Upper lobe of right lung (tissue), 1 donor: Measurements from ENCODE around the gene FMNL3. TPM values are rescaled to one million over a fixed set of nuclear protein-coding genes. Genes with fewer than 3 reads are reported as not detected.

ENCODE experiments used
- ATAC-seq: fragments of 200-7000 bp; cut with Tn5 transposase; one replicate; pipeline ENCODE4 v1.9.1; 2020; ENCODE audit warnings: mild to moderate bottlenecking, moderate library complexity
- DNase-seq: peaks from one replicate; pipeline ENCODE4 v3.0.0-alpha.2; 2020
- H3K27ac ChIP-seq: fragments of 200-600 bp; one replicate; pipeline ENCODE4 v1.8.0; 2022
- H3K27me3 ChIP-seq: fragments of 200-600 bp; one replicate; pipeline ENCODE4 v1.8.0; 2022; ENCODE audit warnings: mild to moderate bottlenecking
- H3K36me3 ChIP-seq: fragments of 200-600 bp; one replicate; pipeline ENCODE4 v1.8.0; 2022
- H3K4me1 ChIP-seq: fragments of 200-600 bp; one replicate; pipeline ENCODE4 v1.8.0; 2022
- H3K4me3 ChIP-seq: fragments of 200-600 bp; one replicate; pipeline ENCODE4 v1.8.0; 2022; ENCODE audit warnings: mild to moderate bottlenecking
- H3K9me3 ChIP-seq: fragments of 200-600 bp; one replicate; pipeline ENCODE4 v1.8.0; 2022
- intact Hi-C: fragments of 100-400 bp; cut with DNase I; formaldehyde crosslinking; loops from one replicate; pipeline ENCODE4 v1.11.0; 2022
- total RNA-seq: library from RNA; stranded (reverse); fragmentation: NEBNext Ultra II Directional; extraction: Animal tissue kit (Norgen Biotek cat#: 25700); gene quantifications from one replicate; pipeline ENCODE4 v1.2.1, GENCODE V29; 2021
- TF ChIP-seq, protein P1 (sequence below): fragments of 200-600 bp; IDR thresholded peaks from one replicate; pipeline ENCODE4 v1.8.0; 2022; ENCODE audit warnings: antibody characterized with exemption
- donor health status: DM: no; HTN: yes; CAD: no; lungs with severe emphysema.

Gene FMNL3
- total RNA-seq, 1 donor from 2014 or later, result 40.3 TPM

DNA sequence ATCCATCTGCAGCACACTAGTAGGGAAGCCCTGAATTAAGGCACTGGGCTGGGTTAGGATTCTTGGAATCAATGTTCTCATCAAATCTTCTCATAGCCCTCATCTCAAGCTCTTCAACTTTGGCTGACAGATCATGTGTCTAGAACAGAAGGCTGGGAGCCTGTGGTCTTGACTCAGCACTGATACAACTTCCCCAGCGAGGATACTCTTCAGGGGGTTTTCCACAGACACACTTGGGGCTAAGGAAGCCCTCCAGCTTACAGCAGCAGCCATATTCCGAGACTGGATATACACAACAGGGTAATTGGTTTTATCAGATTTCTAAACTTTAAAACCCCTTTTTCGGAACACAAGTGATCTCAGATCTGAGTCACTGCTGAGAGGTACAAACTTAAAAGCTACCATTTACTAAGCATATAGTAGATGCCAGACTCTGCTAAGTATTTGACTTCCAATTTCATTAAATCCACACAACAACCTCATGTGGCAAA is 3.5 kb downstream of the FMNL3 start:
- TF ChIP-seq, protein P1, sequence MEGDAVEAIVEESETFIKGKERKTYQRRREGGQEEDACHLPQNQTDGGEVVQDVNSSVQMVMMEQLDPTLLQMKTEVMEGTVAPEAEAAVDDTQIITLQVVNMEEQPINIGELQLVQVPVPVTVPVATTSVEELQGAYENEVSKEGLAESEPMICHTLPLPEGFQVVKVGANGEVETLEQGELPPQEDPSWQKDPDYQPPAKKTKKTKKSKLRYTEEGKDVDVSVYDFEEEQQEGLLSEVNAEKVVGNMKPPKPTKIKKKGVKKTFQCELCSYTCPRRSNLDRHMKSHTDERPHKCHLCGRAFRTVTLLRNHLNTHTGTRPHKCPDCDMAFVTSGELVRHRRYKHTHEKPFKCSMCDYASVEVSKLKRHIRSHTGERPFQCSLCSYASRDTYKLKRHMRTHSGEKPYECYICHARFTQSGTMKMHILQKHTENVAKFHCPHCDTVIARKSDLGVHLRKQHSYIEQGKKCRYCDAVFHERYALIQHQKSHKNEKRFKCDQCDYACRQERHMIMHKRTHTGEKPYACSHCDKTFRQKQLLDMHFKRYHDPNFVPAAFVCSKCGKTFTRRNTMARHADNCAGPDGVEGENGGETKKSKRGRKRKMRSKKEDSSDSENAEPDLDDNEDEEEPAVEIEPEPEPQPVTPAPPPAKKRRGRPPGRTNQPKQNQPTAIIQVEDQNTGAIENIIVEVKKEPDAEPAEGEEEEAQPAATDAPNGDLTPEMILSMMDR, result no peak
- ATAC-seq (no peak), DNase-seq (no peak)
- peak overlapping the region; percentile 49 for H3K27ac ChIP-seq
- H3K27me3 ChIP-seq, result no peaks in the 10 kb centered on the region
- no peak overlapping the region for H3K4me3 ChIP-seq
- peaks cover 59% of the 10 kb centered on the region for H3K4me1 ChIP-seq
- intact Hi-C loops, result no loop called here
- no peaks in the 10 kb centered on the region for H3K9me3 ChIP-seq
- no peaks in the 10 kb centered on the region for H3K36me3 ChIP-seq

DNA sequence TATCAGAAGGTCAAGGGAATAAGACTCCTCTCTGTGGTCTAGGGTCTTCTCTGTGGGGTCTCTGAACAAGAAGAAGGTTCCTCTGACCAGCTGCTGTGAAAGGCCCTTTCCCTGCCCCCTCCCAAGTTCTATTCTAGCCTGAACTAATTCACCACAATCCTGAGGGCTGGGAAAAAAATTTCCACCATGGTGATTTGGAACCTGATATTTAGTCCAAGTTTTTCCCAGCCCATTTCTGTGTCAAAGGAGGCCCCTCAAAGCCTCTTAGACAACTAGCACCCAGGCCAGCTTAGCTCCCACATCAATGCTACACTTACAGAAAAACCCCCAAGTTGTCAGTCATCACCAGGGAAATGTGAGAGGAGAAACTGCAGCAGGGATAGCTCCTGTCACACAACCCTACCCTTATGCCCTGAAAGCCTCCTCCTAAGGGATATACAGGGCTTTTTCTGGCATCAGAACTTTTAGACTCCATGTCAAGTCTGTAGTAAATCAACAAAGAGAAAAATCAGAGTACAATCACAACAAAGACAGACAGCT is 4.5 kb downstream of the FMNL3 start:
- Histone ChIP-seq H3K4me3 (no peak overlapping the region), H3K27ac (peak overlapping the region; percentile 49), H3K4me1 (peaks cover 67% of the 10 kb centered on the region), H3K27me3 (no peaks in the 10 kb centered on the region), H3K36me3 (no peaks in the 10 kb centered on the region), H3K9me3 (no peaks in the 10 kb centered on the region)
- intact Hi-C loops, result no loop called here
- DNase-seq (no peak), ATAC-seq (no peak)
- TF ChIP-seq, protein P1, result no peak

GRCh38 chr12:49702009-49702408 is 5.2 kb downstream of the FMNL3 start:
- TF ChIP-seq, protein P1, result no peak
- Histone ChIP-seq H3K27me3 (no peaks in the 10 kb centered on the region), H3K4me3 (no peak overlapping the region), H3K9me3 (no peaks in the 10 kb centered on the region), H3K36me3 (no peaks in the 10 kb centered on the region), H3K27ac (peak overlapping the region; percentile 49), H3K4me1 (peaks cover 72% of the 10 kb centered on the region)
- intact Hi-C loops, result no loop called here
- no peak for DNase-seq
- ATAC-seq, result no peak

- no peaks in the 10 kb centered on the region for H3K9me3 ChIP-seq
- peaks cover 54% of the 10 kb centered on the region for H3K4me1 ChIP-seq
- DNase-seq, result peak; percentile 71
- intact Hi-C loops, result no loop called here
- H3K36me3 ChIP-seq, result no peaks in the 10 kb centered on the region
- H3K27me3 ChIP-seq, result no peaks in the 10 kb centered on the region
- peak overlapping the region; percentile 63 for H3K27ac ChIP-seq
- TF ChIP-seq, protein P1, result no peak
- H3K4me3 ChIP-seq, result peak overlapping the region; percentile 9
- ATAC-seq, result peak; percentile 79
These were observed 8.3 kb downstream of the FMNL3 start for GRCh38 chr12:49698619-49699545.

- Histone ChIP-seq H3K27ac (peak overlapping the region; percentile 63), H3K4me3 (no peak overlapping the region), H3K9me3 (no peaks in the 10 kb centered on the region), H3K27me3 (no peaks in the 10 kb centered on the region), H3K4me1 (peaks cover 43% of the 10 kb centered on the region), H3K36me3 (no peaks in the 10 kb centered on the region)
- intact Hi-C loops, result no loop called here
- TF ChIP-seq, protein P1, result no peak
- ATAC-seq (no peak), DNase-seq (no peak)
These were observed 9.4 kb downstream of the FMNL3 start for GRCh38 chr12:49697808-49698207.
